Hippocampal formation (tissue), 2 donors: ENCODE measurements around the gene PRTN3.
"Not testable (repeated sequence)": the region's sequence is repeated elsewhere in the genome, so short reads cannot be mapped to it uniquely, and the experiment has no call there.

Source experiments
- DNase-seq, 2 donors: peaks; one replicate each; lab custom pipeline; 2025; lab: John Stamatoyannopoulos, UW

Gene PRTN3

DNA sequence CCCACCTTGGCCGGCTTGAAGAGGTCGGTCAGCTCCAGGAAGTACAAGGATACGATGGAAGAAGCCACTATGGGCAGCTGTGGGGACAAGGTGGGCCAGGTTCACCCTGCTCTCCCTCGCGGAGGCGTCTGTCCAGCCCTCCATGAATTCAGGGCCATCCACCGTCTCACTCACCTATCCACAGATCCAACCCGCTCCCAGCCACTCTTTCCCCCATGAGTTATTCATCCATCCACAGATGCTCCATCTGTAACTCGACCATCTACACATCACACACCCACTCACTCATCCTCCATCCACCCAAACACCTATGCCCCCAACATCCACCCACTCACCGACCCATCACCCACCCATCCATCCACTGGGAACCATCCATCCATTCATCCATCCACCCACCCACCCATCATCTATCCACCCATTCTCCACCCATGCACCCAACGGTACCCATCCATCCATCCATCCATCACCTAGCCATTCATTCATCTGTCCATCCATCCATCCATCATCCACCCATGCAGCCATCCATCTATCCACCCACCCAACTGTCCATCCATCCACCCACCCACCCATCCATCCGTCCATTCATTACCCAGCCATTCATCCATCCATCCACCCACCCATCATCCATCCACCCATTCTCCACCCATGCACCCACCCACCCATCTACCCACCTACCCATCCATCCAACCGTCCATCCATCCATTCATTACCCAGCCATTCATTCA, 24.9 kb upstream of the PRTN3 start:
- DNase-seq: no peak

DNA sequence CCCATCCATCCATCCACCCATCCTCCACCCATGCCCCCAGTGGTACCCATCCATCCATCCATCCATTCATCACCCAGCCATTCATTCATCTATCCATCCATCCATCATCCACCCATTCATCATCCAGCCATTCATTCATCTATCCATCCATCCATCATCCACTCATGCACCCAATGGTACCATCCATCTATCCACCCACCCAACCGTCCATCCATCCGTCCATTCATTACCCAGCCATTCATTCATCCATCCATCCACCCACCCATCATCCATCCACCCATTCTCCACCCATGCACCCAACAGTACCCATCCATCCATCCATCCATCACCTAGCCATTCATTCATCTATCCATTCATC, 24.3 kb upstream of the PRTN3 start:
- no peak for DNase-seq

DNA sequence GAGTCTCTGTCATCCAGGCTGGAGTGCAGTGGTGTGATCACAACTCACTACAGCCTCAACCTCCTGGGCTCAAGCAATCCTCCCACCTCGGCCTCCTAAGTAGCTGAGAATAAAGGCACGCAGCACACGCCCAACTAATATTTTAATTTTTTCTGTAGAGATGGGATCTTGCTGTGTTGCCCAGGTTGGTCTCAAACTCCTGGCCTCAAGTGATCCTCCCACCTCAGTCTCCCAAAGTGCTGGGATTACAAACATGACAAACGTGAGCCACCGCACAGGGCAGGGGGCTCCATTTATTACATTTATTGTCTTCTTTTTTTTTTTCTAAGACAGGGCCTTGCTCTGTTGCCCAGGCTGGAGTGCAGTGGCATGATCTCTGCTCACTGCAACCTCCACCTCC, 20.6 kb upstream of the PRTN3 start:
- not testable (repeated sequence) for DNase-seq

DNA sequence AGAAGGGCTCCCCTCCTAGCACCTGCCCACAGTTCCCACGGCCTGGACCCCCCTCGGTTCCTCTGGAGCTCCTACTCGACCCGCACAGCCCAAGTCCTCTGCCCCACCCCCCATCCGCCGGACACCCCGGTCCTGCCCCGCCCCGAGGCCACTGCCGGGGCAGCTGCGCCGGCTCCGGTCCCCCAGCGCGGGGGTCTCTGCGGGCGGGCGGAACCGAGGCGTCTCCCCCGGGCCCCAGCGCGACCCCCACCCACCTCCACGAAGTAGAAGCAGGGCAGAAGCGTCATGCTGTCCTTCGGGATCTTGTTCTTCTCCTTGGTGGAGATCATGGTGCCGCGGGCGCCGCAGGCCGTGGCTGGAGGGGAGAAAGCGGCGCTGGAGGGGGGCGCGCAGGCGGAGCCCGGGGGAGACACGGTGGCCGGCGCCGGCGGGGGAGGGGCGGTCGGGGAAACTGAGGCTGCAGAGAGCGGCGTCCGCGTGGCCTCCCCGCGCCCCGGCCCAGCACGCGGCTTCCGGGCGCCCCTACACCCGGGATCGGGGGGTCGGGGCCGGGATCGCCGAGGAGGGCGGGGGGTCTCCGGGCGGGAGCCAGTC, 19.5 kb upstream of the PRTN3 start:
- DNase-seq: no peak

DNA sequence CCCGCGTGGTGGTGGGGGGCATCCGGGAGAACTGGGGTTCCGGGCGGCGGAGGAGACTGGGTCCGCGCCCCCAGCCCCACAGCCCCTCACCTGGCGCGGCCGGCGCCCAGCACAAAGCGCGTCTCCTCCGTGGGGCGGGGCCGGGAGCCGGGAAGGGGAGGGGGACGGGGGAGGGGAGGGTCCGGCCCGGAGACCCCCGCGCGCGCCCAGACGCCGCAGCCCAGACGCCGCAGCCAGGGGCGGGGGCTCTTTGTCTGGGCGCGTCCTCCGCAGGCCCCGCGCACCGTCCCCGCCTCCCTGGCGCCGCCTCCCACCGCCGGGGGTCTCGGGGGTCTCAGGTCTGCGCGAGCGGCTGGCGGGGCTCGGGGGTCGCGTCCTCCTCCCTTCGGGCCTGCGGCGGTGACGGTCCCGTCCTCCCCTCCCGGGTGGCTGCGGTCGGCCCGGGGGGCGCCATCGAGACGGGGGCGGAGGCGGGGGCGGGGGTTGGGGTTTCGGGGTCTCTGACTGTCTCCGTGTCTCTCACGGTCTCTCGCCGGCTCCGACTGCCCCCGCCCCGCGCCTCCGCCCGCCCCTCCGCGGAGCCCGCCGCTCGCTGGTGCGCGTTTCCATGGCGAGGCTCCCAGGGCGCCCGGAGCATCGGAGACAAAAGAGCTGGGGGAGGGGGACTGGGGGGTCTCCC, 18.8 kb upstream of the PRTN3 start, which contains the start of gene PLPPR3:
Gene PLPPR3, minus strand, starts transcription at position 131 of the 679 bp plus-strand sequence. CDS start 396 bp downstream, outside the sequence.
- no peak for DNase-seq

DNA sequence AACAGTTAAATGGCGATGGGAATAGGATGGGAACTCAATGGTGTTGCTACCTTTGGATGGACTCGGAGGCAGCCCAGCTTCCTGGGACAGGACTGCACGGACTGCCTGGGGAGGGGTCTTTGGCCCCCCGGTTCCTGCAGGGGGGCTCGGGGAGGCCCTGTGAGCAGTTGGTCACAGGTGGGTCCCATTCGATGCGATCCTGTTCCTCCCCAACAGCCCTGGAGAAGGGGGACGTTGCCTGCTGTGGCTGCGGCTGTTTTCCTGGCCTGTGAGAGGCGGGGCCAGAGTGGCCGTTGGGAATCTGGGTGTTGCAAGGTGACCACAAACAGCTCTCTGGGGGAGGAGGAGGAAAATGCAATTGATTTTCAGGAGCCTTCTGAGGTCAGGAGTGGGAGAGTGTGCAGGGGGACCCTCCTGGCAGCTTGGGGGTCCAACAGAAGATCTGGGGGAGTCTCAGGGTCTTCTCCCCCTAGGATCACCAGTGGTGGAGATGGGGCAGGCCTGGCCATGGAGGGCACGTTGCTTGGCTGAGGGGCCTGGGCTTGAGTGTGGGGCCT, 17.2 kb upstream of the PRTN3 start:
- DNase-seq: no peak

DNA sequence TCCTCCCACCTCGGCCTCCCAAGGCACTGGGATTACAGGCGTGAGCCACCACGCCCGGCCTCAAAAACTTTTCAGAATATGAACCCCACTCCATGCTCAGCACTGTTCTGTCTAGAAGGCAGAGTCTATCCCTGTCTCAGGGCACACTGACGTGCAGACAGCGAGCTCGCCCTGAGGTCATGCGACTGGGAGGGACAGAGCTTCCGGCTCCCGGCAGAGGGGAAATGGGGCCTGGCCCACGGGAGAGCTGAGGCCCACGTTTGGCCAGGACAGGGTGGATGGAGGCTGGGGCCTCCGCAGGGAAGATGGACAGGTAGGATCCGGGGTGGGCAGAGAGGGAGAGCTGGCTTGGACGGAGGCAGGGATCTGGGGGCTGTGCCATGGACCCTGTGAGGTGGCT, 15.9 kb upstream of the PRTN3 start:
- DNase-seq: no peak

DNA sequence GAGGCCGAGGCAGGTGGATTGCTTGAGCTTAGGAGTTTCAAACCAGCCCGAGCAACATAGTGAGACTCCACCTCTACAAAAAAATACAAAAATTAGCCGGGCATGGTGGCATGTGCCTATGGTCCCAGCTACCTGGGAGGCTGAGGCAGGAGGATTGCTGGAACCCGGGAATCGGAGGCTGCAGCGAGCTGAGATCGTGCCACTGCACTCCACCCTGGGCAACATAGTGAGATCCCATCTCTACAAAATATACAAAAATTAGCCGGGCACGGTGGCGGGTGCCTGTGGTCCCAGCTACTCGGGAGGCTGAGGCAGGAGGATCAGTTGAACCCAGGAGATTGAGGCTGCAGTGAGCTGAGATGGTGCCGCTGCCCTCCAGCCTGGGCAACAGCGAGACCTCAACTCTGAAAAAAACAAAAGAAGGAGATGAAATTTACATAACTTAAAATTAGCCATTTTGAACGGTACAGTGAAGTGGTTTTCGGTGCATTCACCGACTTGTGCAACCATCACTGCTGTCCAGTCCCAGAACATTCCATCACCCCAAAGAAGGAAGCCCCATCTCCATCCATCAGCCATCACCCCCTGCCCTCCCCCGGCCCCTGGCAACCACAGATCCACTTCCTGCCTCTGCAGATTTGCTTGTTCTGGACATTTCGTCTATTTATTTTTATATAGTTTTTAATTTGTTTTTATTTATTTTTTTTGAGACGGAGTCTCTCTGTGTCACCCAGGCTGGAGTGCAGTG, 14.7 kb upstream of the PRTN3 start:
- DNase-seq: no peak

DNA sequence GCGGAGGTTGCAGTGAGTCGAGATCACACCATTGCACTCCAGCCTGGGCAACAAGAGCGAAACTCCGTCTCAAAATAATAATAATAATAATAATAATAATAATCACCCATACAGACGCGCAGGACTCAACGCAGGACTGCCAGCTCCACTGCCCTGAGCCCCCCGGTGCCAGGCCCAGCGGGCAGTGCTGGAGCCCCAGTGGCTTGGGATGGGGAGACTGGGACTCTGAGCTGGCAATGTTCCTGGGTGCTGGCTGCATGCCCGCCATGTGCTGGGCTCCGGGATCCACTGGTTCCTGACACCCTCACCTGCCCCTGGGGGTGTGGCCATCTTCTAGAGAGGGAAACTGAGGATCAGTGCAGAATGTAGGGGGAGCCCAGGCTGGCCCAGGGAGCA, 13.5 kb upstream of the PRTN3 start:
- DNase-seq: no peak

DNA sequence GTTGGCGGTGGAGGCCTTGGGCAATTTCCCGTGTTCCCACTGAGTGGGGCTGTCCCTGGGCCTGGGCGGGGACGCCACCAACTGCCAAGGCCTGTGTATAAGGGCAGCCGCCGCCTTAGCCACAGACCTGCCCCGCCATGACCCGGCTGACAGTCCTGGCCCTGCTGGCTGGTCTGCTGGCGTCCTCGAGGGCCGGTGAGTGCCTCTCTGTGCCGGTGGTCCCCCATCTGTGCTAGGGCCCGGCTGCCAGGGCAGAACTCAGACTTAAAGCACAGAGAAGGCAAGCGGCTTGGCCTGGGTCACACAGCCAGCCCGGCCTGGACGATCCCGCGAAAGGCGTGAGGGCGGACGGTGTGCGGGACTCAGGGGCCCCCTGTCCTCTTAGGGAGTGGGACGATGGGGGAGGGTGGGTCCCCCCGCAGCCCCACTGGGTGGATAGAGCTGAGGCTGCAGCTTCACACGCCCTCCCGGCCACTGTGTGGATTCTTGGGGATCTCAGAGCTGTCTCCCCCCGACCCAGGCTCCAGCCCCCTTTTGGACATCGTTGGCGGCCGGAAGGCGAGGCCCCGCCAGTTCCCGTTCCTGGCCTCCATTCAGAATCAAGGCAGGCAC, 13.0 kb upstream of the PRTN3 start, which contains the start of gene AZU1:
Gene AZU1, plus strand, starts transcription at position 128 of the 612 bp plus-strand sequence. Its CDS starts 10 bp downstream, at position 138.
- no peak for DNase-seq

DNA sequence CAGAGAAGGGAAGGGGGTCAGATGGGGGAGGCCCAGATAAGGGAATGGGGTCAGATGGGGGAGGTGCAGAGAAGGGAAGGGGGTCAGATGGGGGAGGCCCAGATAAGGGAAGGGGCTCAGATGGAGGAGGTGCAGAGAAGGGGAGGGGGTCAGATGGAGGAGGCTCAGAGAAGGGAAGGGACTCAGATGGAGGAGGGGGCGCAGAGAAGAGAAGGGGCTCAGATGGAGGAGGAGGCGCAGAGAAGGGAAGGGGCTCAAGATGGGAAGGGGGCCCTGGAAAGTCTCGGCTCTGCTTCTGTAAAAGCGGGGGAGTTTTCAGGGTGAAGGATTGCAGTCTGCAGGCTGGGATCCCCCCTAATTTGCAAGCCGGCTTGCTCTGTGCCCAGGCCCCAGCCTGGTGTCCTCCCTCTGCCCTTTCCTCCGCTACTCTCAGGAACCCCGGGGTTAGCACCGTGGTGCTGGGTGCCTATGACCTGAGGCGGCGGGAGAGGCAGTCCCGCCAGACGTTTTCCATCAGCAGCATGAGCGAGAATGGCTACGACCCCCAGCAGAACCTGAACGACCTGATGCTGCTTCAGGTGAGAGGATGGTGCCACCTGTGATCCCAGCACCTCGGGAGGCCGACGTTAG, 11.6 kb upstream of the PRTN3 start:
- DNase-seq: no peak

DNA sequence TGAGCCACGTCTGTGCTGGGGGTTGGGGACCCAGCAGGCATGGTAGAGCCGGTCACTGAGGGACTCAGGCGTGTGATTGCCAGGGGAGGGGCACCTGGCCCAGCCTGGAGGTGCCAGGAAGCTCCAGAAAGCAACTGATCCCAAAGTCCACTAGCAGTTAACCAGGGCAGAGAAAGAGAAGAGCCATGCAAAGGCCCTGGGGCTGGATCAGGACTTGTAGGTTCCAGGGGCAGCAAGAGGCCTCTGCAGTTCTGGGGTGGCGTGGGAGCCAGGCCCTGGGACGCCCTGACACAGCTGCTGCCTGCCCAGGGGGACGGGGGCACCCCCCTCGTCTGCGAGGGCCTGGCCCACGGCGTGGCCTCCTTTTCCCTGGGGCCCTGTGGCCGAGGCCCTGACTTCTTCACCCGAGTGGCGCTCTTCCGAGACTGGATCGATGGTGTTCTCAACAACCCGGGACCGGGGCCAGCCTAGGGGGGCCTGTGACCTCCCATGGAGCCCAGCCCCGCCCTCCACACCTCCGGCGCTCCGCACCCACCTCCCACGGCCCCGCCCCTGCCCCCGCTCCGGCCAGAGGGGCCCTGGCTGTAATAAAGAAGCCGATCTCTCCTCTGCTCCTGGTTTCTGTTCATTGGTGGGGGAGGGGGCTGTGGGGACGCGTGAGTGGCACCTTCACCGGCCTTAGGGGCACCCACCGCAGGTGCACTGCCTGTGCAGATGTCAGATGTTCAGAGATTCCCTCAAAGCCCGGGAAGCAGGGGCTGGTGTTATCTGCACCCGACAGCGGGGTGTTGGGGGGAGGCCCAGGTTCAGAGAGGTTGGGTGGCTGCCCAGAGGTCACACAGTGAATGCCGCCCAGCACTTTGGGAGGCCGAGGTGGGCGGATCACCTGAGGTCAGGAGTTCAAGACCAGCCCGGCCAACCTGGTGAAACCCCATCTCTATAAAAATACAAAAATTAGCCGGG, 9.1 kb upstream of the PRTN3 start:
- no peak for DNase-seq

DNA sequence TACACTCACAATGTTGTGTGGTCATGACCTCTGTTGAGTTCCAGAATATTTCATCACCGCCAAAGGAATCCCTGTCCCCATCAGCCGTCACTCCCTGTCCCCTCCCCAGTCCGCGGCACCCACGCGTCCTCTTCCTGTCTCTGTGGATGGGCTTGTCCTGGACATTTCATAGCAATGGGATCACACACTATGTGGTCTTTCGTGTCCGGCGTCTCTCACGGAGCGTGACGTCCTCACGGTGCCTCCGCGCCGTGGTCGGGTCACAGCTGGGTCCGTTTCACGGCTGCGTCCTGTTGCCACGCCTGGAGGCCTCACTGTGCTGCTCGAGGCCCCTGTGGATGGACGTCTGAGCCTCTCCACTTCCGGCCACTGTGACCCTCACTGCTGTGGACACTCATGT, 6.6 kb upstream of the PRTN3 start:
- DNase-seq: no peak

DNA sequence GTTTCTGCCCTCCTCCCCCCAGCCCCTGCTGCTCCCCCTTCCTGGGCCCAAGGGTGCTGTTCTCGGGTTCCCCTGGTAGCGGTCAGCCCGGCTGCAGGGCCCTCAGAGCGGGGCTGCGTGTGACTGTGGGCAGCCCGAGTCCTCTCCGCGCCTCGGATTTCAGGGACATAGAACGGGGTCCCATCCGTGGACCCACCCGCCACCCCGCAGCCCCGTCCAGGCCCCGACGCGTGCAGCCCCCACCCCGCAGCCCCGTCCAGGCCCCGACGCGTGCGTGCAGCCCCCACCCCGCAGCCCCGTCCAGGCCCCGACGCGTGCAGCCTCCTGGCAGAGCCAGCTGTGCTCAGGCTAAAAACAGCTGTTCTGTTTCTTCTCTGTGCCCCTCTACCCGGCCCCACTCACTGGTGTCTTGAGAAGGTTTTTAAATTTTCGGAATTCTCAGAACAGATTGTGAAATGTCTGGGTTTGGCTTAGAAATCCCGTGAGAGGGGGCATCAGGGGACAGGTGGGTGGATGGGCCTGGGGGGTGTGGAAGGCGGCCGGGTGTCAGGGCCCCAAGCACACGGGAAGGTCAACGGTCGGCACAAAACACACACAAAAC, 5.5 kb upstream of the PRTN3 start:
- no peak for DNase-seq

DNA sequence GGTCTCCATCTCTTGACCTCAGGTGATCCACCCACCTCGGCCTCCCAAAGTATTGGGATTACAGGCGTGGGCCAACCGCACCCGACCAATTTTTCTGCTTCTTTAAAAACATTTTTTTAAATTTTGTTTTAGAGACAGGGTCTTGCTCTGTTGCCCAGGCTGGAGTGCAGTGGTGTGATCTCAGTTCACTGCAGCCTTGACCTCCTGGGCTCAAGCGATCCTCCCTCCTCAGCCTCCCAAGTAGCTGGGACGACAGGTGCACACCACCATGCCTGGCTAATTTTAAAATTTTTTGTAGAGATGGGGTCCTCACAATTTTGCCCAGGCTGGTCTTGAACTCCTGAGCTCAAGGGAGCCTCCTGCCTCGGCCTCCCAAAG, 2.0 kb downstream of the PRTN3 start:
- DNase-seq: not testable (repeated sequence)

DNA sequence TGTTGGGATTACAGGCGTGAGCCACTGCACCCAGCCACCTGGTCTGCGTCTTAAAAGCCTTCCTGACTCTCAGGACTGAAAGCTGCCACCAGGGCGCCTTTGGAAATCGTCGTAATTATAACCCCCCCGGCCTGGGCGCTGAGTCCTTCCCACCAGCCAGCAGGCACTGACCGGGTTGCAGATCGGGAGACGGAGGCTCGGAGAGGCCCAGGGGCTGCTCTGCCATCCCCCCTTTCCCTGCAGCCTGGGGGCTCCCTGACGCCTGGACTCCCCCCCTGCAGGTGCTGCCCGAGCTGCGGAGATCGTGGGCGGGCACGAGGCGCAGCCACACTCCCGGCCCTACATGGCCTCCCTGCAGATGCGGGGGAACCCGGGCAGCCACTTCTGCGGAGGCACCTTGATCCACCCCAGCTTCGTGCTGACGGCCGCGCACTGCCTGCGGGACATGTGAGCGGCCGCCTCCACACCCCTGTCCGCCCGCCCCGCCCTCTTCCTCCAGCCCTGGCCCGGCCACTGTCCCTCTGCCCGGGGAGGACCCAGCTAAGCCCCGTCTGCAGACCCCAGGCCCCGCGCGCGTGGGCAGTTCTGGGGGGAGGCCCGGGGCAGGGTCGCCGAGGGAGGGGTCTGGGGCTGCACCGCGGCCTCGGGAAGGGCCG, 2.5 kb downstream of the PRTN3 start:
- DNase-seq: no peak

DNA sequence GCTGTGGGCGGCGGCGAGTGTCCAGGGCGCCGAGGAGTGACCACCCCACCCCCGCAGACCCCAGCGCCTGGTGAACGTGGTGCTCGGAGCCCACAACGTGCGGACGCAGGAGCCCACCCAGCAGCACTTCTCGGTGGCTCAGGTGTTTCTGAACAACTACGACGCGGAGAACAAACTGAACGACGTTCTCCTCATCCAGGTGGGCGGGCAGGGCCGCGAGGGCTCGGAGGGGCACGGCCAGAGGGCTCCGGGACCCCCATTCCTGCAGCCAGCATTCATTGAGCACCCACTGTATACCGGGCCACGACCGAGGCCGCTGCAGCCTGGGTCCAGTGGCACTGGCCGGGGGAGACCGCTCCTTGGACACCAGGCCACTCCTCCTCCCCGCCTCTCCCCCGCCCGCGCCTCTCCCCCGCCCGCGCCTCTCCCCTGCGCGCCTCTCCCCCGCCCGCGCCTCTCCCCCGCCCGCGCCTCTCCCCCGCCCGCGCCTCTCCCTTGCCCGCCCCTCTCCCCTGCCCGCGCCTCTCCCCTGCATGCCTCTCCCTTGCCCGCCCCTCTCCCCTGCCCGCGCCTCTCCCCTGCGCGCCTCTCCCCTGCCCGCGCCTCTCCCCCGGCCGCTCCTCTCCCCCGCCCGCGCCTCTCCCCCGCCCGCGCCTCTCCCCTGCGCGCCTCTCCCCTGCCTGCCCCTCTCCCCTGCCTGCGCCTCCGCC, 3.2 kb downstream of the PRTN3 start:
- DNase-seq: no peak

DNA sequence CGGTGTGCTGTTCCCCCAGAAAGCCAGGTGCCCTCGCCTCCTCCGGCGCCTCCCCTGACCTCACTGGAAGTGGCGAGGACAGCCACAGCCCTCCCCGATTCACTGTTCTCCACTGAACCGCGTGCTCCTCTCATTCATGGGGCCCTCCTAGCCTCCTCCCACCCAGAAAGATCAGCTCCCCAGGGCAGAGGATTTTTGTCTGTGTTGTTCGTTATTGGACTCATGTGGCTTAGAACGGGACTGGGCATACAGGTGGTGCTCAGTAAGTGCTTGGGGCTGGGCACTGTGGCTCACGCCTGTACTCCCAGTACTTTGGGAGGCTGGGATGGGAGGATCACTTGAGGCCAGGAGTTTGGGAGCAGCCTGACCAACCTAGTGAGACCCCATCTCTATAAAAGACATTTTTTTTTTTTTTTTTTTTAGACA, 3.8 kb downstream of the PRTN3 start:
- no peak for DNase-seq
